DMS114 treated with DMSO at 0.1 percent for 48 hours (cell line): Measurements from ENCODE around the gene PAGR1.

Source experiments
- DNase-seq: peaks from one replicate; lab custom pipeline; 2025; ENCODE audit not compliant: unreplicated experiment; lab: John Stamatoyannopoulos, UW

PAGR1 gene

DNA sequence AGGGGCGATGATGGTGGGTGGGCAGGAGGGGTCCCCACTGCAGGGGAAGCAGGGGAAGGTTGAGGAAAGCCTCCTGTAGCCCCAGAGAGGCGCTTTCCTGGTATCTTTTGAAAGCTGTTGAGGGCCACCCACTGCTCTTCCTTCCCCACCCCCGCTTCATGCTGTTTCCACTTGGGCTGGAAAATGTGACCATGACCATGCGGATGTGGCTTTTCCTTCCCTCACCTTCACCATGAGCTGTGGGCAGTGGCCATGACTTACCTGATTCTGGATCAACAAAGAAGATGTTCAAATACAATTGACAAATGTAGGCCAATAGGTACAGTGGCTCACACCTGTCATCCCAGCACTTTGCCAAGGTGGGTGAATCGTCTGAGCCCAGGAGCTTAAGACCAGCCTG is 18.1 kb downstream of the PAGR1 start:
- DNase-seq: no peak

DNA sequence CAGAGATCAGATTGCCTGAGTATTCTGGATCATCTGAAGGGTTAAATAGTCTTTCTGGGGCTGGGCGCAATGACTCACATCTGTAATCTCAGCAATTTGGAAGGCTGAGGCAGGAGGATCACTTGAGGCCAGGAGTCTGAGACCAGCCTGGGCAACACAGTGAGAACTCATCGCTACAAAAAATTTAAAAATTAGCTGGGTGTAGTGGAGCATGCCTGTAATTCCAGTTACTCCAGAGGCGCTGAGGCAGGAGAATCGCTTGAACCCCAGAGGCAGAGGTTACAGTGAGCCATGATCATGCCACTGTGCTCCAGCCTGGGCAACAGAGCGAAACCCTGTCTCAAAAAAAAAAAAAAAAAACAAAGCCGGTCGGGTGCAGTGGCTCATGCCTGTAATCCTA is 20.0 kb downstream of the PAGR1 start:
- DNase-seq: no peak

DNA sequence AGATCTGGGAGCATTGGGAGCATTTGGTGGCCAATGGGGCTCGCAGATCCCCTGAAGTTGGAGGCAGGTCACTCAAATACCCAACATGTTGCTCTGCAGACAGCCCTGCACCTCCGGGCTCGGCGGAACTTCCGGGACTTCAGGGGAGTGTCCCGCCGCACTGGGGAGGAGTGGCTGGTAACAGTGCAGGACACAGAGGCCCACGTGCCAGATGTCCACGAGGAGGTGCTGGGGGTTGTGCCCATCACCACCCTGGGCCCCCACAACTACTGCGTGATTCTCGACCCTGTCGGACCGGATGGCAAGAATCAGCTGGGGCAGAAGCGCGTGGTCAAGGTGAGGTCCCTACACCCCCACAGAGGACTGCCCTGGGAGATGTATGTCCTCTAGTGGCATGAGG is 20.7 kb downstream of the PAGR1 start:
- no peak for DNase-seq

DNA sequence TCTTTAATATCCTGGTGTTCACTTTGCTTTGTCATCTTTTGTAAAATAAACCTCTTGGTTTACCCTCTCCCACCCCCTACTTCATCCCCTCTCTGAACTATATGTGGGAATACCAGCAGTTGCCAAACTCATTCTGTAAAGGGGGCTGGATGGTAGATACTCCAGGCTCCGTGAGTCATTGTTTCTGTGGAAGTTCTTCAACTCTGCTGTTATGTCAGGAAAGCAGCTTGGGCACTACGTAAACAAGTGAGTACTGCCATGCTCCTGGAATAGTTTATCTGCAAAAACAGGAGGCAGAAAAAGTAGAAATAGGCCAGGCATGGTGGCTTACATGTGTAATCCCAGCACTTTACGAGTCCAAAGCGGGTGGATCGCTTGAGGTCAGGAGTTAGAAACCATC is 21.9 kb downstream of the PAGR1 start:
- DNase-seq: no peak

DNA sequence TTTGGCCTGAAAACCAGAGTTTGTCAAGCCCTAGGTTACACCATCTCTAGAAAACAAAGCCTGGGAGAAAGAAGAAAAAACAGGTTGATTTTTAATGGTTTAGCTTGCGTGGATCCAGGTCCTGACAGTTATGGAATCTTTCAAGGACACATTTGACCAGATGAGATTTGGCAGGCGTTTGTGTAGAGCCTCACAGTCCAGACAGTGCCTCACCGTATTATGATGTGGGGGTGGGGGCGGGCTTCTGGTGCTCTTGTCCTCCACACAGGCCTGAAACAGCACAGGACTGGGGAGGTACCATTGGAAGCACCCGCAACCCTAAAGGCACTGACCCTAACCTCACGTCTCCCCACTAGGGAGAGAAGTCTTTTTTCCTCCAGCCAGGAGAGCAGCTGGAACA is 23.9 kb downstream of the PAGR1 start:
- no peak for DNase-seq

DNA sequence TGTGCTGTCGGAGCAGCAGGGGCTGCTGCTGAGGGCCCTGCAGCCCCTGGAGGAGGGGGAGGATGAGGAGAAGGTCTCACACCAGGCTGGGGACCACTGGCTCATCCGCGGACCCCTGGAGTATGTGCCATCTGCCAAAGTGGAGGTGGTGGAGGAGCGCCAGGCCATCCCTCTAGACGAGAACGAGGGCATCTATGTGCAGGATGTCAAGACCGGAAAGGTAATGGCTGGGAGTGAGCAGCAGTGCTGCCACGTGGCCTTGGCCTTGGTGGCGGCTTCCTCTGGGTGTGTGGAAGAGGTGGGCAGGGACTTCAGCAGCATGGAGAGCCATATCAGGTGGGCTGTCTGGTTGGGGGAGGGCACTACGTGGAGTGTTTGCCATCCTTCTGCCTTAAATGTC is 24.3 kb downstream of the PAGR1 start:
- DNase-seq: no peak

DNA sequence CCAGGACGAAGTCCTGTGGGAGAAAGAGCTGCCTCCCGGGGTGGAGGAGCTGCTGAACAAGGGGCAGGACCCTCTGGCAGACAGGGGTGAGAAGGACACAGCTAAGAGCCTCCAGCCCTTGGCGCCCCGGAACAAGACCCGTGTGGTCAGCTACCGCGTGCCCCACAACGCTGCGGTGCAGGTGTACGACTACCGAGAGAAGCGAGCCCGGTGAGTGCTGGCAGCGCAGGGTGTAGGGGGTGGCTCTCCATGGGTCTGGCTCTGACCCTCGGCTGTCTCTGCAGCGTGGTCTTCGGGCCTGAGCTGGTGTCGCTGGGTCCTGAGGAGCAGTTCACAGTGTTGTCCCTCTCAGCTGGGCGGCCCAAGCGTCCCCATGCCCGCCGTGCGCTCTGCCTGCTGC is 25.7 kb downstream of the PAGR1 start:
- DNase-seq: no peak

DNA sequence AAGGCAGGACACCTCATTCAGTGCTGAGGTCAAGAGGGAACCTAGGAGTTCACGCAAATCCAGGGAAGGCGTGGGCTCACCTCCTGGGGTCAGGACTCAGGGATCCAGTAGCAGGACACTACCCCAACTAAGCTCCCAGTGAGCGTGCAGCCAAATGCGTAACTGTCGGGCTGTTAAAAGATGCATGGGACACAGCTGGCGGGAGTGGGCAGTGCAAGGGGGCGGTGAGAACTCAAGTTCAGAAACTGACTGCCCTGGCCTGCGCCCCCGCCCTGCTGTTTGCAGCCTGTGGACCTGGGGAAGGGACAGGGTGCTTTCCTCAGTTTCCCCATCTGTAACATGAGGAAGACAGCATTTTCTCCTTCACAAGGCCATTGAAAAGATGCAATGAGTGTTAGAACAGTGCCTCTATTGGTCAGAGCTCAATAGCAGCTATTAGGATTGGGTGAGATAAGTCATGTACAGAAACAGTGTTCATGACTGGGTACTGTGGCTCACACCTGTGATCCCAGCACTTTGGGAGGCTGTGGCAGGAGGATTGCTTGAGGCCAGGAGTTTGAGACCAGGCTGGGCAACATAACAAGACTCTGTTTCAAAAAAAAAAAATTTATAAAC is 26.9 kb downstream of the PAGR1 start:
- no peak for DNase-seq

DNA sequence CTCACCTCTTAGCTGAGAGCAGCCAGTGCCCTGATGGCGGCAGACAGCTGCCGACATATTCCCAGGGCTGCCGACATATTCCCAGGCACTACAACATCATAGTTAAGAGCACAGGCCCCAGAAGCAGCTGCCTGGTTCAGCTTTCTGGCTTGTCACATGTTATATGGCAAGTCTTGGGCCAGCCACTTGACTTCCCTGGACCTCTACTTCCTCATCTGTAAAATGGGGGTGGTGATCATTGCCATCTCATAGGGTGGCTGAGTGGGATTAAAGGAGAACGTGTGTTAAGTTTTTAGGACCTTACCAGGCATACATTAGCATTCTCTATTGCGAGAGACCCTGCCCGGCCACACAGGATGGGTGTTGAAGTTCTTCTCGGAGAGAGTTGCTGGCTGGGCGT is 28.0 kb downstream of the PAGR1 start:
- DNase-seq: no peak

DNA sequence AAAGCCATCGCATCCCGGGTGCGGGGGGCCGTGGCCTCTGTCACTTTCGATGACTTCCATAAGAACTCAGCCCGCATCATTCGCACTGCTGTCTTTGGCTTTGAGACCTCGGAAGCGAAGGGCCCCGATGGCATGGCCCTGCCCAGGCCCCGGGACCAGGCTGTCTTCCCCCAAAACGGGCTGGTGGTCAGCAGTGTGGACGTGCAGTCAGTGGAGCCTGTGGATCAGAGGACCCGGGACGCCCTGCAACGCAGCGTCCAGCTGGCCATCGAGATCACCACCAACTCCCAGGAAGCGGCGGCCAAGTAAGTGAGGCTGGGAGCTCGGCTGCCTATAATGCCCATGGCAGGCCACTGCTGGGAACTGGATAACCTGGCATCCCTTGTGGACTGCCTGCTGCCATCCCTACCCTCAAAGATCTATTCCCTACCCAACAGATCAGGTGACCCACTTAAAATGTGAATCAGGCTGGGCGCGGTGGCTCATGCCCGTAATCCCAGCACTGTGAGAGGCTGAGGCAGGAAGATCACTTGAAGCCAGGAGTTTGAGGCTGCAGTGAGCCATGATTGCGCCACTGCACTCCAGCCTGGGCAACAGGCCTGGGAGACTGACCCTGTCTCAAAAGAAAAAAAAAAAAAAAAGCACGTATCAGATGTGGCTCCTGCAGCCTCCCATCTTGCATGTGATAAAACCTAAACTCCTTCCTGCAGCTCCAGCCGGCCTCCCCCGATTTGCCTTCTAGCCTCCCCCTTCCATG is 28.8 kb downstream of the PAGR1 start:
- DNase-seq: no peak

DNA sequence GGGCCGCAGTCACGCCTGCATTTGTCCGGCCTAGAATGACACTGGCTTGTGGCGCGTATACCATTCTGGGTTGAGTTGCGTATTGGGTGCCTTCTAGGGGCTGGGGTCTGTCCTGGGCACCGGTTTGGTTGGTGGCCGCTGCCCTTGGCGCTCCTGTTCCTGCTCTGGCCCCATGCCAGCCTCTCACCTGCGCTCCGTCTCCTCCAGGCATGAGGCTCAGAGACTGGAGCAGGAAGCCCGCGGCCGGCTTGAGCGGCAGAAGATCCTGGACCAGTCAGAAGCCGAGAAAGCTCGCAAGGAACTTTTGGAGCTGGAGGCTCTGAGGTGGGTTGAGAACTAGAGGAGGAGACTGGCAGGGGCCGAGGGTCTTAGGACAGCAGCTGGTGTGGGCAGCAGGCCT is 29.7 kb downstream of the PAGR1 start:
- no peak for DNase-seq

DNA sequence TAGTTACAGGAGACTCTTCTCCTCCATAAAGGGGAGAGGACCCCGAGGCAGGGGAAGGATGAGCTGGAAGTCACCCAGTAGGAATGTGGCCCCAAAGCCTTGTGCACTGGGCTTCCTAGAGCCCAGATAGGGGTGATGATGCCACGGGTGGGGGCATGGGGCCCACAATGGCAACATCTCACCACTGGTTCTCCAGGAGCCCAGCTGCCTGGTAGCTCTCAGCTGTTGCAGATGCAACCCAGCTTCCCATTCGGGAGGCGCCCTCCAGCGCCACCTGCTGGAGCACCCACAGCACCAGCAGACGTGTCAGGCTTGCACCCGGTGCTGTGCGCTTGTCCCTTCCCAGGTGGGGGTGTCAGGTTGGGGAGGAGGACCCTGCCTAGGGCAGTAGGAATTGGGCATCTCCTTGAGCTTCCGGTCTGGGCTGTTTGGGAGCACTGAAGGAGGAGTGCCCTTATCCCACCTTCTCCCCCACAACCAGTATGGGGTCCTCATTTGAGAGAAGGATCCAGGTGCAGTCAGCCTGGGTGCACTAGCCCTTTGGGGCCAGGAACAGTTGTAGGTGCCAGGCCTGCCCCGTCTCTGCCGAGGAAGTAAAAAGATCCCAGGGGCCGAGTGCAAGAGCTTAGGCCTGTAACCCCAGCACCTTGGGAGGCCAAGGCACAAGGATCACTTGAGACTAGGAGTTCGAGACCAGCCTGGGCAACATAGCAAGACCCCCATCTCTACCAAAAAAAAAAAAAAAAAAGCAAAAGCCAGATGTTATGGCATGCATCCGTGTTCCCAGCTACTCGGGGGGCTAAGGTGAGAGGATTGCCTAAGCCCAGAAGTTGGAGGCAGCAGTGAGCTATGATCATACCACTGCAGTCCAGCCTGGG is 32.7 kb downstream of the PAGR1 start:
- no peak for DNase-seq

DNA sequence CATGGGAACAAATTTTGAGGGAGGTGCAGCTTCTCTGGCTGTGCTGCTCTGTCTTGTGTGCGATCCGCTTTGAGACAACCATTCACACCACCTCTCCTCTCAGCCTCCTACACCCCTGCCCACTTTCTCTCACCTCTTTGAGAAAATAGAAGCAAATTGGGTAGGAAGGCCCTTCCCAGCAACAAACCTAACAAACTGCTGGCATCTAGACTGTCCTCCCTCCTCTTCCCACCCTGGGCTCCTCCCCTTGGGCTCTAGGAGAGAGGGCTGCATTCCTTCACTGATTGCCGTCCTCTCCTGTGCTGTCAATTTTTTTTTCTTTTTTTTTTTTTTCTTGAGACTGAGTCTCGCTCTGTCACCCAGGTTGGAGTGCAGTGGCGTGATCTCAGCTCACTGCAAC is 33.6 kb downstream of the PAGR1 start:
- no peak for DNase-seq

DNA sequence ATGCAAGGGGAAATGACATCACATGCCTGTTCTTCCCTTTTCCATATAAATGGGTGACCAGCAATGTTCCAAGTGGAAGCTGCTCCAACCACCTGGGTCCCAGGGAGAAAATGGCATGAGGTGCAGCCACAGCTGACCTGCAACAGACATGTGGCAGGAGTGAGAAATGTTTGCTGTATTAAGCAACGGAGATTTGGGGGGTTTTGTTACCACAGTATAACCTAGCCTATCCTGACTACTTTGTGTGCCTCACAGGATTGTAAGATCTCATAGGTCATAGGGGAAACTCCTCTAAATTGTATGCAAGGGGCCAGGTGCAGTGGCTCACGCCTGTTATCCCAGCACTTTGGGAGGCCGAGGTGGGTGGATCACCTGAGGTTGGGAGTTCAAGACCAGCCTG is 35.0 kb downstream of the PAGR1 start:
- no peak for DNase-seq

DNA sequence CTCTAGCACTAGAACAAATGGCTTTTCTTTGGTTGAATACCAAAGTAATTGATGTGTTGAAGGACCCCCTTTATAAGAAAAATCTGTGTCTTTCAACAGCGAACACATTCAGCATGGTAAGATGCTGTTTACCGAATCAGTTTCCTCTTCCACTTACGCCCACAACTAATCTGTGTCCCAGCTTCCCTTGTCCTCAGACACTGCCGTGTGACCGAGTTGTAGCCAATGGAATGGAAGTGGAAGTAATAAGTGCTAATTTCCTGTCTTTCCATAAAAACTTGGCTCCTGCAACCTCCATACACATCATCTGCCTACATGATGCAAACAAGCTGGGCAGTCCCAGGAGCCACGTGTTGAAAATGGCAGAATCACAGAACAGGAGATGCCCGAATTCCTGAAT is 36.7 kb downstream of the PAGR1 start:
- DNase-seq: no peak

DNA sequence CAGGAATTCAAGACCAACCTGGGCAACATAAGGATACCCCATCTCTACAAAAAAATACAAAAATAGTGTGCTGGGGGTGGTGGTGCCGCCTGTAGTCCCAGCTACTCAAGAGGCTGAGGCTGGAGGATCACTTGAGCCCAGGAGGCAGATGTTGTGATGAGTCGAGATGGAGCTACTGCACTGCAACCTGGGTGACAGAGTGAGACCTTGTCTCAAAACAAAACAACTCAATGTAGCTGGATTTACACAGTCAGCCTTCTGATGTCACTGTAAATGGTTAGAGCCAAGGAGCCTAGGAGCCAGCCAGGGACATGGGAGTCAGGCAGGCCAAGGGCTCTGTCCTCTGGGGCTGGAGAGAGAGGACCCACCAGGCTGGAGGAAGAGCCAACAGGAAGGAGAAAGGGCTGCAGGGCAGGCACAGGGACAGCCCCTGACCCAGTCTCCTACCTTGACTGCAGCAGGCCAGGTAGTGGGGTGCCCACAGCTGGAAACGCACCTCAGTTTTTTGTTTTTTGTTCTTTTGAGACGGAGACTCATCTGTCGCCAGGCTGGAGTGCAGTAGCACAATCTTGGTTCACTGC is 38.7 kb downstream of the PAGR1 start:
- no peak for DNase-seq

DNA sequence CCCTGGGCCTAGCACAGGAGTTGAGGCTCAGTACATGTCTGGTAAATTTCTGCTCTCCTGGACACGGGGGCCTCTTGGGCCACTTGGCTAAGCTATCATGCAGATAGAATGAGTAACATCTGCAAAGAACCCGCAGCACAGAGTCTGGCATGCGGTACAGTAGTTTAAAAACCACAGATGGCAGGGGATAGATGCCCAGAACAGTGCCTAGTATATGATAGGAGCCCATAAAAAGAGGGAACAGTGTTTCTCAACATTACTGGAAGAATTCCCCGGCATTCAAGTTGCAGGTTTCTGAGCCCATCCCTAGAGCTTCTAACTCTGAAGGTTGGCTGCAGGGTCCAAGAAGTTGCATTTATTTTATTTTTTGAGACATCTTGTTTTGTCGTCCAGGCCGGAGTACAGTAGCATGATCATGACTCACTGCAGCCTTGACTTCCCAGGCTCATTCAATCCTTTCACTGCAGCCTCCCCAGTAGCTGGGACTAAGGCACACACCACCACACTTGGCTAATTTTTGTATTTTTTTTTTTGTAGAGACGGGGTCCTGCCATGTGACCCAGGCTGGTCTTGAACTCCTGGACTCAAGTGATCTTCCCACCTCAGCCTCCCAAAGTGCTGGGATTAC is 41.3 kb downstream of the PAGR1 start:
- no peak for DNase-seq

DNA sequence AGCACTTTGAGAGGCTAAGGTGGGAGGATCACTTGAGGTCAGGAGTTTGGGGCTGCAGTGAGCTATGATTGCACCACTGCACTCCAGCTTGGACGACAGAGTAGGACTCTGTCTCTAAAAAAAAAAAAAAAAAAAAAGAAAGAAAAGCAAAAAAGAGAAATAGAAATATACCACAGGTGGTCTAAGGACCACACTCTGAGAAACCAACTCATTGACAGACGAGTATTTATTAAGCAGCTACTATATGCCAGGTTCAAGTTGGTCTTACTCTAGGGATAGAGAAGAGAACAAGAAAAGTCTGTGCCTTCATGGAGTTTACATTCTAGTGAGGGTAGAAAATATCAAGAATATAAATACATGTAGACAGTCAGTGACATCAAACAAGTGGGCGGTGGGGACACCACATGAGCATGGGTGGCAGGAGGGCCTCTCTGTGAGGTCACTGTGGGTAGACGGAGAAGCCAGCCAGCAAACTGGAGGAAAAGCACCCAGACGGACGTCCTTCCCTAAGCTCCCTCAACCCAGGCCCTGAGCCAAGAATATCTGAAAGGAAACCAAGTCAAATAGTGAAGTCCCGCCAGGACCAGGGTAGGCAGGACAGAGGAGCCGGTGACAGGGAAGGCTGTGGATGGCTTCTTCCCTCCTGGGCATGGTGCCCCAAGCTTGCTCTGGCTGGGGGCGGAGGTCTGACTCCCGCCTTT is 42.3 kb downstream of the PAGR1 start:
- no peak for DNase-seq

DNA sequence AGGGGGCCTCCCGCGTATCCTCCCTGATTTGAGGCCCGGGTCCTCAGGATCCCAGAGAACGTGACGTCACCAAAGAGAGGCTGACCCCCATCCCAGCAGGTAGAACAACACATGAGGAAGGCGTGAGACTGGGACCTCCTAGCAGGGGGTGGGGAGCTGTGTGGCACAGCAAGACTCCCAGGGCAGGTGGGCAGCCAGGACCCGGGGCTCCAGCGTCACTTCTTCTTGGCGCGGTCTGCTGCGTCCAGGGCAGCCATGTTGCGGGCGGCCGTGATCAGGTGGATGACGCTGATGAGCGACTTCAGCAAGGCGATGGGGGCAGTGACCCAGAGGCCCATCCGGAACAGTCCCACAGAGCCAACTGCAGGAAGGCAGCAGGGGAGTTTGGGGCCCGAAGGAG is 43.0 kb downstream of the PAGR1 start:
- no peak for DNase-seq

DNA sequence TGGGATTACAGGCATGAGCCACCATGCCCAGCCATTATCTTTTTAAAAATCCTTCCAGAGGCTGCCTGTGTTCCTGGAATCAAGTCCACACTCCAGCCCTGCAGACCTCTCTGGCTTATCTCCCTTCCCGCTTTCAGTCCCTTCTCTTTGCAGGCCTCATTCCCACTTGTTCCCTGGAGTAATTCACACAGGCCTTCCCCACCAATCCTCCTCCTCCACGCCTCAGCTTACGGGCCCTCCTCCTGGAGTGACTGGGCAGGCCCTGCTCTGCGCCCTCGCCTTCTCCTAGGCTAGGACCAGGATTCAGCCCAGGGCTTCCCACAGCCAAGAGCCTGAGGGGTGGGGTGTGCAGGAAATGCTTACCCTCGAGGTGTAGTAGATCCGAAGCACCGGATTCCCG is 44.3 kb downstream of the PAGR1 start:
- no peak for DNase-seq
